Central memory CD8-positive, alpha-beta T cell (primary cell): Measurements from ENCODE around the gene MOBP.
"Not testable (repeated sequence)": the region's sequence is repeated elsewhere in the genome, so short reads cannot be mapped to it uniquely, and the experiment has no call there.

Source experiments
- ATAC-seq: fragments of 150-1000 bp; cut with Tn5 transposase; replicated peaks from 2 replicates; pipeline ENCODE4 v1.10.0; 2022; ENCODE audit warnings: mild to moderate bottlenecking, moderate FRiP score, moderate number of reproducible peaks; ENCODE audit not compliant: poor library complexity, severe bottlenecking; ENCODE audit errors: extremely low read depth
- DNase-seq, 2 donors: peaks; one replicate each; pipeline ENCODE4 v3.0.0; 2021; ENCODE audit warnings: low spot score in 2 of 2
- H3K27ac Mint-ChIP-seq: one replicate; pipeline ENCODE4 v1.8.0; 2022; ENCODE audit warnings: low read depth, mild to moderate bottlenecking, moderate library complexity, mixed read lengths
- H3K27me3 Mint-ChIP-seq: one replicate; pipeline ENCODE4 v1.8.0; 2022; ENCODE audit warnings: mixed read lengths
- H3K36me3 Mint-ChIP-seq: one replicate; pipeline ENCODE4 v1.8.0; 2022; ENCODE audit warnings: mild to moderate bottlenecking, moderate library complexity, mixed read lengths; ENCODE audit not compliant: insufficient read depth
- H3K4me1 Mint-ChIP-seq: one replicate; pipeline ENCODE4 v1.8.0; 2022; ENCODE audit warnings: mixed read lengths
- H3K4me3 Mint-ChIP-seq: one replicate; pipeline ENCODE4 v1.8.0; 2022; ENCODE audit warnings: mild to moderate bottlenecking, moderate library complexity, mixed read lengths
- H3K9me3 Mint-ChIP-seq: one replicate; pipeline ENCODE4 v1.8.0; 2022; ENCODE audit warnings: mixed read lengths

MOBP gene

DNA sequence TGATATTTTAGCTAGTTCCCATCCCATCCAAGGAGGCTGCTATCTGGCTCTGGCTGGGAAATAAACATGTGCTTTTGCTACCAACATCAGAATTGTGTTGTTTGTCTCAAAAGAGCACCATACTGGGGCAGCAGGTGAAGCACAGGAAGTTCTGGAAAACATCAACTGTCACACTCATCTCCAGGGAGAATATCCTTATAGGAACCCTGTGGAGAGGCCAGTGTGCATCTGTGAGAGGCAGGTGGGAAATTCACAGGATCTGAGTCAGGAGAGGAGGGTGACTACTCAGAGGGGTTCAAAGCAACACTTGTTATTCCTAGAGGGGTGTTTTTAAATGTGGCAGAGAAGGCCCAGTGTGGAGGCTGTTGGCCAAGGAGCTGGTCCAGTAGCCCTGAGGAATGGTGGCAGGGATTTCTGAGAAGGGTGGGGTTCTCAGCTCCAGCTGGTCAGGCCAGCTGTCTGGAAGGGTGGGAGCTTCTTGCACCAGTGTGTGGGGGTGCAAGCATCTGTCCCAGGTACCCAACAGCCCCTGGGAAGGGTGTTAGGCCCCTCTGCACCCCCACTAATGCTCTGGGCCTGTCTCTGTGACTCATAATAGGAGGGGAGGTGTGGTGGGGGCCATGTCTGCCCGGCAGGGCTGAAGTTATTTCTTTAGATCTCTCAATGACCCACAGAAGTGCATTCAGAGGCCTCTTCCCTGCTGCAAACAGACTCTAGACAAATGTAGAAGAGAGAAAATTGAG lies 32.3 kb upstream of the MOBP start:
- ATAC-seq: no peak
- Mint-ChIP-seq H3K27me3 (peaks cover 11% of the 10 kb centered on the region), H3K27ac (no peak overlapping the region), H3K36me3 (peaks cover 1% of the 10 kb centered on the region), H3K4me1 (no peaks in the 10 kb centered on the region), H3K4me3 (no peak overlapping the region), H3K9me3 (no peaks in the 10 kb centered on the region)
- no peak for DNase-seq

DNA sequence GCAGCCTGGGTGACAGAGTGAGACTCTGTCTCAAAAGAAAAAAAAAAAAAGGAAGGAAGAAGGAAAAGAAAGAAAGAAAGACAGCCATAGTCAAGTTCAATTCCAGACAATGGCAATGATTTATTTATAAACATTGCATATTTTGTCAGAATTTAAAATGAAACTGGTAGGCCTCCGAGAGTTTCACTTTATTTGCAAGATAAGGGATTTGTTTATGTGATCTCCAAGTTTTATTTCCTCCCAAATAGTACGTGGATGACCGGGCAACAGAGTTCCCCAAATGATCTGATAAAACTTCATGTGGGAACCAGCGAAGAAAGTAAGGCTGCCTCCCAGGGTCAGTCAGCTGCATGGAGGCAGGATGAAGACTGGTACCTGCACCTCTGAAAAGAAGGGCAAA lies 28.6 kb upstream of the MOBP start:
- no peak overlapping the region for H3K27ac Mint-ChIP-seq
- no peak overlapping the region for H3K4me3 Mint-ChIP-seq
- no peaks in the 10 kb centered on the region for H3K4me1 Mint-ChIP-seq
- H3K9me3 Mint-ChIP-seq: no peaks in the 10 kb centered on the region
- no peaks in the 10 kb centered on the region for H3K27me3 Mint-ChIP-seq
- ATAC-seq: no peak
- DNase-seq: no peak
- peaks cover 2% of the 10 kb centered on the region for H3K36me3 Mint-ChIP-seq

DNA sequence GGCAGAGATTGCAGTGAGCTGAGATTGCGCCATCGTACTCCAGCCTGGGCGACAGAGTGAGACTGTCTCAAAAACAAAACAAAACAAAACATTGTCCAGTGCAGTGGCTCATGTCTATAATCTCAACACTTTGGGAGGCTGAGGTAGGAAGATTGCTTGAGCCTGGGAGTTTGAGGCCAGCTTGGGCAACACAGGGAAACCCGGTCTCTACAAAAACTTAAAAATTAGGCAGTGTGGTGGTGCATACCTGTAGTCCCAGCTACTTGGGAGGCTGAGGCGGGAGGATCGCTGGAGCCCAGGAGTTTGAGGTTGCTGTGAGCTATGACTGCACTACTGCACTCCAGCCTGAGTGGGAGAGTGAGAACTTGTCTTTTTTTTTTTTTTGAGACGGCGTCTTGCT lies 27.2 kb upstream of the MOBP start:
- Mint-ChIP-seq H3K36me3 (peaks cover 2% of the 10 kb centered on the region), H3K27me3 (no peaks in the 10 kb centered on the region), H3K27ac (no peak overlapping the region), H3K4me3 (no peak overlapping the region), H3K9me3 (no peaks in the 10 kb centered on the region), H3K4me1 (no peaks in the 10 kb centered on the region)
- ATAC-seq (no peak), DNase-seq (no peak)

DNA sequence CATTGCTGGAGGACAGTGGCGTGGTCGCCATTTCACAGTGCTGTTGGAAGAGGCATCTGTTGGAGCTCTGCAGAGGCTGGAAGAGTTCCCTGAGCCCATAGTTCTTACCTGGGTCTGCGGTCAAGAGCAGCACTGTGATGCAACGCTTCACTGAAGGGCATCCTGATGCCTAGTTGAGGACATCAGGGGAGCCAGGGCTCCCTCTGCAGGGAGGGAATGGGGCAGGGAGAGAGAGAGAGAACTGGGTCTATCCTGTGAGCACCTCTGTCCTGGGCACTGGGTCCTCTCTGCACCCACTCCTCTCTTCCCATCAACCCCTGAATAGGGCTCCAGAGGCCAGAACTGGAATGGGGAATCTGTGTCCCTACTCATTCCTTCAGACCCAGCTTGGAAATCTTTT lies 23.9 kb upstream of the MOBP start:
- DNase-seq (no peak), ATAC-seq (no peak)
- Mint-ChIP-seq H3K9me3 (no peaks in the 10 kb centered on the region), H3K27me3 (no peaks in the 10 kb centered on the region), H3K36me3 (peaks cover 2% of the 10 kb centered on the region), H3K4me1 (no peaks in the 10 kb centered on the region), H3K27ac (no peak overlapping the region), H3K4me3 (no peak overlapping the region)

DNA sequence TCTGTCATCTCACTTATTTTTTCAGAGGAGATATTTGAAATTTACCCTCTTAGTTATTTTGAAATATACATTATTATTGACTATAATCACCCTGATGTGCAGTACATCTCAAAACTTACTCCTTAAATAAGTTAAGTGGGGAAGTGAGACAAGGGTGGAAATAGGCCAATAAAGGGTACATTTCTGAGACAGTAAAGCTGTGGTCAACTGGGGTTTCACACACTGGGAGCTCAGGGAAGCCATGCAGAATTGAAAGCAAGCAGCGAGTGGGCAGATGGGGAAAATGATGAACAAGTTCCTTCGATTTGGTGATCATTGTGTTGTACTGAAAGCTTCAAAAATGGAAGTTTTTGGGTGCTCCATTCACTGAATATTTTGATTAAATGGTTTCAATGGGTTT lies 21.6 kb upstream of the MOBP start:
- Mint-ChIP-seq H3K4me3 (no peak overlapping the region), H3K36me3 (peaks cover 2% of the 10 kb centered on the region), H3K9me3 (no peaks in the 10 kb centered on the region), H3K4me1 (no peaks in the 10 kb centered on the region), H3K27ac (no peak overlapping the region), H3K27me3 (no peaks in the 10 kb centered on the region)
- DNase-seq (no peak), ATAC-seq (no peak)

DNA sequence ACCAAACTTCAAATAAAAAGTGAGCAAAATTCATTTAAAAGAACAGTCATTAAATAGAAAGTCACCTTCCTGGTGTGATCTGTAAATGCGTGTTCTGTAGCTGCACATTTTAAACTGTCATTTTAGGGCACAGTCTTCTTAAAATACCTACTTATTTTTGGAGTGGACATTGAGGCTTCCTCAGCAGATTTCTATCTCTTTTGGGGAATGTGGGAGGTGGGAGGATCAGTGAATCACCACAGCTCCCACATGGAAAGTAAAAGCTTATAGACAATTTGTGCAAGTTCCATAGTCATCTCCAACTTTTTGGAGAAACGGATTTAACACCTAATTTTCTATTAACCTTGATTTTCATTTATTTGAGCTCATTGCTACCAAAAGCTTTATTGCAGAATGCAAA lies 21.0 kb upstream of the MOBP start:
- no peaks in the 10 kb centered on the region for H3K27me3 Mint-ChIP-seq
- no peaks in the 10 kb centered on the region for H3K4me1 Mint-ChIP-seq
- no peak for DNase-seq
- H3K27ac Mint-ChIP-seq: no peak overlapping the region
- H3K9me3 Mint-ChIP-seq: no peaks in the 10 kb centered on the region
- ATAC-seq: no peak
- H3K4me3 Mint-ChIP-seq: no peak overlapping the region
- H3K36me3 Mint-ChIP-seq: peaks cover 1% of the 10 kb centered on the region

DNA sequence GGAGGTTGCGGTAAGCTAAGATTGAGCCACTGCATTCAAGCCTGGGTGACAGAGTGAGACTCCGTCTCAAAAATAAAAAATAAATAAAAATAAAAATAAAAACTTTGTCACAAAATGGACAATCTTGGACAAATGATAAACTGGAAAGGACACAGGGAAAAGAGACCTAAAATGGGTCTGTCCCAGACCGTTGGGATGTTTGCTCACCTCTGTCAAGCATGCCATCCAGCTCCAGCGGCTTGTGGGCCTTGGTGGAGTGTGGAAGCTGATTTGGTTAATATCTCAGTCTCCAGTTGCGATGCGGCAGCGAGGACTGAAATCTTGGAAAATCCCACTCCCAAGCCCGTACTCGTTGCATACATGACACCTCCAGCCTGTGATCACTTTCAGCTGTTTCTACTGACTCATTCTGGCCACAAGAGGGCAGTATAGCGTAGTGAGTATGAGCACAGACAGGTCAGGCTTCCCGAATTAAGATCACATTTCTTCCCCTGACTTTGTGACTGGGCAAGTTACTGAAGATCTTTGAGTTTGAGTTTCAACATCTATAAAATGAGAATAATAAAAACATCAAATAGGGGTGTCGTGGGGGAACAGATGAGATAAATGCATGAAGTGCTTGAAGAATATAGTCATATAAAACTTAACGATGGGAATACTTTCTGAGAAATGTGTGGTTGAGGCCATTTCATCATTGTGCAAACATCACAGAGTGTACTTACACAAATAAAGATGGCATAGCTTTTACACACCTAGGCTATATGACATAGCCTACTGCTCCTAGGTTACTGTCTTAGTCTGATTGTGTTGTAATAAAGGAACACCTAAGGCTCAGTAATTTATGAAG lies 19.6 kb upstream of the MOBP start:
- Mint-ChIP-seq H3K4me3 (no peak overlapping the region), H3K27ac (no peak overlapping the region), H3K36me3 (no peaks in the 10 kb centered on the region), H3K27me3 (peaks cover 10% of the 10 kb centered on the region), H3K4me1 (no peaks in the 10 kb centered on the region), H3K9me3 (no peaks in the 10 kb centered on the region)
- ATAC-seq (peak; percentile 60), DNase-seq (peak; percentile 33 to 41)

DNA sequence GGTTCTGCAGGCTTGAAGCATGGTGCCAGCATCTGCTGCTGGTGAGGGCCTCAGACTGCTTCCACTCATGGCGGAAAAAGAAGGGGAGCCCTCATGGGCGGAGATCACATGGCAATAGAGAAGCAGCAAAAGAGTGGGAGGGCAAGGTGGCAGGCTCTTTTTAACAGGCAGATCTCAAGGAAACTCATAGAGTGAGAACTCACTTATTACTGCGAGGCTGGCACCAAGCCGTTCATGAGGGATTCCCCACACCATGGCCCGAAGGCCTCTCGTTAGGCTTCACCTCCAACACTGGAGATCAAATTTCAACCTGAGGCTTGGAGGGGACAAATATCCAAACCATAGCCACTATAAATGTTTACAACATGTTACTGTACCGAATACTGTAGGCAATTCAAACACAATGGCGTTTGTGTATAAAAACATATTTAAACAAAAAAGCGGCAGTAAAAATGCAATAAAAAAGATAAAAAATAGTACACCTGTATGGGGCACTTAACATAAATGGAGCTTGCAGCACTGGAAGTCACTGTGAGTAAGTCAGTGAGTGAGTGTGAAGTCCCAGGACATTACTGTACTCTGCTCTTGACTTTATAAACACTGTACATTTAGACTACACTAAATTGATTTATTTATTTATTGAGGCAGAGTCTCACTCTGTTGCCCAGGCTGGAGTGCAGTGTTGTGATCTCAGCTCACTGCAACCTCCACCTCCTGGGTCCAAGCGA lies 18.8 kb upstream of the MOBP start:
- Mint-ChIP-seq H3K27ac (no peak overlapping the region), H3K9me3 (no peaks in the 10 kb centered on the region), H3K4me3 (no peak overlapping the region), H3K27me3 (peaks cover 19% of the 10 kb centered on the region), H3K4me1 (no peaks in the 10 kb centered on the region), H3K36me3 (no peaks in the 10 kb centered on the region)
- DNase-seq: no peak
- ATAC-seq: no peak

DNA sequence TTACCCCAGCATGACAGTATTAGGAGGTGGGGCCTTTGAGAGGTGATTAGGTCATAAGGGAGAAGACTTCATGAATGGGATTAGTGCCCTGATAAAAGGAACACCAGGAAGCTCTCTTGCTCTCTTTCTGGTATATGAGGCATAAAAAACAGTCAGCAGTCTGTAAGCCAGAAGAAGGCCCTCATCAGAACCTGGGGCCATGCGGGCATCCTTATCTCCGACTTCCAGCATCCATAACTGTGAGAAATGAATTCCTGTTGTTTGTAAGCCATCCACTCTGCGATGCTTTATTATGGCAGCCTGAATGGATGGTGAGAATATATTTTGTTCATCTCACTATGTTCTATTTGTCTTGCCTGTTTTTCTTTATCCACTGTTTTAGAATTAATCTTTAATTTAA lies 17.7 kb upstream of the MOBP start:
- no peaks in the 10 kb centered on the region for H3K4me1 Mint-ChIP-seq
- no peak overlapping the region for H3K27ac Mint-ChIP-seq
- no peak overlapping the region for H3K4me3 Mint-ChIP-seq
- H3K36me3 Mint-ChIP-seq: no peaks in the 10 kb centered on the region
- peaks cover 30% of the 10 kb centered on the region for H3K27me3 Mint-ChIP-seq
- ATAC-seq (no peak), DNase-seq (no peak)
- no peaks in the 10 kb centered on the region for H3K9me3 Mint-ChIP-seq

DNA sequence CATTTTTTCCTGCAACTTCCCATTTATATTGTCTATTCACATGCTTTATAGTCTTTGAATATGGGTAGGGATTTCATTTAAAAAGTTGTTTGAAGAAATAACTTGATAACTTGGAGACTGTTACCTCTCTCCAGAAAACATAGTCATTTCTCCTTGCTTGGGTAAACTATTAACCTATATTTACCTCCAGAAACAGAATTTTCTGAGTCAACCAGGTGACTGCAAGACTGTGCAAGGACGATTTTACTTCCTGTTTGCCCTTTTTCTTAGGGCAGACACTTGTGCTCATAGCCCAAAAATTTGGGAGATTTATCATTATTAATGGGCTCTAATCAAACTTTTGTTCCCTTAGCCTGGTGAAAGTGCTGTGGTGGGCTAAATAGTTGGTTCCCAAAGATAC lies 14.3 kb upstream of the MOBP start:
- ATAC-seq (no peak), DNase-seq (no peak)
- Mint-ChIP-seq H3K27ac (no peak overlapping the region), H3K27me3 (peaks cover 60% of the 10 kb centered on the region), H3K36me3 (peaks cover 3% of the 10 kb centered on the region), H3K4me3 (no peak overlapping the region), H3K9me3 (no peaks in the 10 kb centered on the region), H3K4me1 (no peaks in the 10 kb centered on the region)

DNA sequence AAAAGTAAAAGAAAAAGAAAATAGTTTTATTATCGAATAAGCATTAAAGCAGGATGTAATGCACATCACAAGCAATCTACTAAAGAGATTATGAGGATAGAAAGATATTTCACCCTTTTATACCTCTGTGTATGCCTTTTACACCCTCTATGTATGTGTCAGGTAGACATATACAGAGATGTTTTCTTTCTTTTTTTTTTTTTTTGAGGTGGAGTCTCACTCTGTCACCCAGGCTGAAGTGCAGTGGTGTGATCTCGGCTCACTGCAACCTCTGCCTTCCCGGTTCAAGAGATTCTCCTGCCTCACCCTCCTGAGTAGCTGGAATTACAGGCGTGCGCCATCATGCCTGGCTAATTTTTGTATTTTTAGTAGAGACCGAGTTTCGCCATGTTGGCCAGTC lies 13.6 kb upstream of the MOBP start:
- DNase-seq, H3K27ac Mint-ChIP-seq, H3K36me3 Mint-ChIP-seq, H3K9me3 Mint-ChIP-seq, H3K4me1 Mint-ChIP-seq, ATAC-seq, H3K4me3 Mint-ChIP-seq: not testable (repeated sequence)
- peaks cover 60% of the 10 kb centered on the region for H3K27me3 Mint-ChIP-seq

DNA sequence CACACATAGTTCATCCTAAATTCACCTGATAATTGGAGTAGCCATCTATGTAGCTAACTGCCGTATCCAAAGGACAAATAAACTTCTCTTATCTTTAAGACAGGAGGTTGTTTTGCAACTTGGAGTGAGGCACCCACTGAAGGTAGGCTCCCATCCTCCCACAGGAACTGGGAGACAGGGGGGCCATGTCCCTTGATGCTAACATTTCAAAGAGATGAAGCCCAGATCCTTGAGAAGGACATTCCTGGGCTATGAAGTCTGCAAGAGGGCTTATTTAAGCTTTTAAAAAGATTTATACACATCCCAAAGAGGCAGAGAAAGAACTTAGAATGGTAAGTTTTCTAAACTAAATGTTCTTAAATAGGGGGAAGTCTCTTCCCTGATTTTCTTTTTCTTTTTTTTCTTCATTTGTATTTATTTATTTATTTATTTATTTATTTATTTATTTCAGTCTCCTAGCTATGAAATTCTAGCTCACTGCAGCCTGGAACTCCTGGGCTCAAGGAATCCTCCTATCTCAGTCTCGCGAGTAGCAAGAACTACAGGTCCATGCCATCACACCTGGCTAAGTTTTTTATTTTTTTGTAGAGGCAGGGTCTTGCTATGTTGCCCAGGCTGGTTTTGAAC lies 12.8 kb upstream of the MOBP start:
- H3K4me3 Mint-ChIP-seq: no peak overlapping the region
- no peaks in the 10 kb centered on the region for H3K9me3 Mint-ChIP-seq
- no peaks in the 10 kb centered on the region for H3K4me1 Mint-ChIP-seq
- ATAC-seq (no peak), DNase-seq (no peak)
- H3K27ac Mint-ChIP-seq: no peak overlapping the region
- H3K27me3 Mint-ChIP-seq: peaks cover 60% of the 10 kb centered on the region
- peaks cover 3% of the 10 kb centered on the region for H3K36me3 Mint-ChIP-seq
